Keratinocyte (primary cell): ENCODE results near the gene HS6ST3. TPM values are rescaled to one million over a fixed set of nuclear protein-coding genes. Genes with fewer than 3 reads are reported as not detected.

Experiments
- DNase-seq: peaks from one replicate; pipeline ENCODE4 v3.0.0-alpha.2; 2011; ENCODE audit warnings: low read depth, missing footprints, low spot score
- FAIRE-seq: peaks from 2 replicates; lab custom pipeline; 2011; peaks lifted over from hg19 to GRCh38; lab: Jason Lieb, UNC
- H2AFZ ChIP-seq: 2 replicates; pipeline ENCODE4 v1.6.0; 2012; ENCODE audit warnings: low read length, control low read depth, inconsistent platforms; ENCODE audit not compliant: control insufficient read depth
- H3K27ac ChIP-seq: 2 replicates; pipeline ENCODE4 v1.5.1; 2011; ENCODE audit warnings: low read length; ENCODE audit not compliant: control insufficient read depth, insufficient read depth
- H3K27me3 ChIP-seq: 3 replicates; pipeline ENCODE4 v1.6.0; 2011; ENCODE audit warnings: low read length; ENCODE audit not compliant: control insufficient read depth, insufficient read depth; ENCODE audit errors: extremely low read depth
- H3K36me3 ChIP-seq, 2 experiments: 2 replicates in 1 of 2; 3 replicates in 1 of 2; pipeline ENCODE4 v1.5.1; 2011; ENCODE audit warnings: low read length in 2 of 2, mild to moderate bottlenecking in 1 of 2; ENCODE audit not compliant: control insufficient read depth in 2 of 2, insufficient read depth in 2 of 2; ENCODE audit errors: extremely low read depth in 1 of 2
- H3K4me1 ChIP-seq: 3 replicates; pipeline ENCODE4 v1.5.1; 2011; ENCODE audit warnings: low read length; ENCODE audit not compliant: control insufficient read depth, insufficient read depth; ENCODE audit errors: extremely low read depth
- H3K4me2 ChIP-seq: 3 replicates; pipeline ENCODE4 v1.6.0; 2011; ENCODE audit warnings: low read depth, low read length; ENCODE audit not compliant: control insufficient read depth, insufficient read depth; ENCODE audit errors: extremely low read depth
- H3K4me3 ChIP-seq, 3 experiments: fragments of 200-600 bp in 1 of 3; sonication (generic) in 1 of 3; 2 replicates in 2 of 3; 3 replicates in 1 of 3; pipeline ENCODE4 v1.5.1; 2011 to 2016; ENCODE audit warnings: low read length in 3 of 3, mild to moderate bottlenecking in 3 of 3, control low read depth in 2 of 3, inconsistent platforms in 1 of 3, low read depth in 1 of 3, mixed read lengths in 1 of 3, mixed run types in 1 of 3, moderate library complexity in 1 of 3; ENCODE audit not compliant: control insufficient read depth in 2 of 3, insufficient read depth in 2 of 3; ENCODE audit errors: extremely low read depth in 1 of 3
- H3K79me2 ChIP-seq: 2 replicates; pipeline ENCODE4 v1.6.0; 2012; ENCODE audit warnings: low read length; ENCODE audit not compliant: control insufficient read depth, insufficient read depth
- H3K9ac ChIP-seq: 3 replicates; pipeline ENCODE4 v1.6.0; 2011; ENCODE audit warnings: low read length; ENCODE audit not compliant: control insufficient read depth, insufficient read depth; ENCODE audit errors: extremely low read depth
- H3K9me1 ChIP-seq: 3 replicates; pipeline ENCODE4 v1.6.0; 2011; ENCODE audit warnings: low read length; ENCODE audit not compliant: control insufficient read depth, insufficient read depth; ENCODE audit errors: extremely low read depth
- H3K9me3 ChIP-seq: 2 replicates; pipeline ENCODE4 v1.5.1; 2012; ENCODE audit warnings: low read depth, low read length; ENCODE audit not compliant: control insufficient read depth
- H4K20me1 ChIP-seq: 3 replicates; pipeline ENCODE4 v1.6.0; 2011; ENCODE audit warnings: low read length; ENCODE audit not compliant: control insufficient read depth, insufficient read depth; ENCODE audit errors: extremely low read depth
- EZH2 ChIP-seq: IDR thresholded peaks from one replicate; pipeline ENCODE4 v1.6.1; 2012; ENCODE audit warnings: inconsistent platforms, mild to moderate bottlenecking, low read length, moderate library complexity
- dilution Hi-C: fragments of 300-500 bp; cut with MboI; formaldehyde crosslinking; loops from one replicate; pipeline ENCODE4 v1.7.0; 2020; ENCODE audit warnings: low sequenced_read_pairs; ENCODE audit not compliant: extremely low pct_ligation_motif_present
- polyA plus RNA-seq, 5 experiments: library from polyadenylated mRNA; depleted of rRNA in 3 of 5; stranded (reverse) in 3 of 5; stranded (forward) in 1 of 5; unstranded in 1 of 5; fragments of >200 nt; gene quantifications; 1 replicate in 1 of 5; 2 replicates in 3 of 5; 3 replicates in 1 of 5; pipeline versions ENCODE4 v1.2.1 to v1.2.3, GENCODE V29; 2011 to 2012; ENCODE audit warnings: missing spikeins in 2 of 5, low read depth in 1 of 5, low replicate concordance in 1 of 5
- TF ChIP-seq, protein P1 (sequence below), 3 experiments: IDR thresholded peaks in 1 of 3; conservative IDR thresholded peaks in 1 of 3; optimal IDR thresholded peaks in 1 of 3; 2 replicates in 2 of 3; 3 replicates in 1 of 3; pipeline versions ENCODE3 to v1.5.1; 2011; ENCODE audit warnings: low read length in 3 of 3, mild to moderate bottlenecking in 3 of 3, moderate library complexity in 2 of 3, control low read depth in 1 of 3, inconsistent platforms in 1 of 3; ENCODE audit not compliant: insufficient read depth in 2 of 3; ENCODE audit errors: extremely low read depth in 1 of 3

The HS6ST3 gene
- polyA plus RNA-seq, 1 donor (not counting 4 experiments of a cell fraction or from before 2014, with no cell fraction given): 0.03 TPM

DNA sequence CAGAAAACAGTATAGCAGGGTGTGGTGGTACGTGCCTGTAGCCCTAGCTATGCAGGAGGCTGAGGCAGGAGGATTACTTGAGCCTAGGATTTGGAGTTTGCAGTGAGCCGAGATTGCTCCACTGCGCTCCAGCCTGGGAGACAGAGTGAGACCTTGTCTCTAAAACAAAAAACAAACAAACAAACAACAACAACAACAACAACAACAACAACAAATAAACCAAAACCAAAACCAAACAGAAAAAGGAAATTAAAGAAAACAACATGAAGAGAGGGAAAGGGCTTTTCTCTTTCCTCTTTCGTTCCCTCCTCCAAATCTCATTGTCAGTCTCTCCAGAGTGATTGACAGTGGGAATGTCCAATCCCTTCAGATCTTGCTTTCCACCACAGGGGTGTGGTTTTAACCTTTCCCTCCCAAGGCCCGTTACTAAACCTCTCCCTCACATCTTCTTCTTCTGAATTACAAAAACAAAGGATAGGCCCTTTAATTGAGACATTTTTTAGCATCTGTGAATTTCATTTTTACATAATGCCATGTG is 341.2 kb downstream of the HS6ST3 start:
- H3K27me3 ChIP-seq: no peaks in the 10 kb centered on the region
- H3K79me2 ChIP-seq: no peaks in the 10 kb centered on the region
- no peak for DNase-seq
- no peak overlapping the region for H3K4me2 ChIP-seq
- no peak overlapping the region for H3K27ac ChIP-seq
- no peak for FAIRE-seq
- no peaks in the 10 kb centered on the region for H3K4me1 ChIP-seq
- H4K20me1 ChIP-seq: no peaks in the 10 kb centered on the region
- no peak overlapping the region for H2AFZ ChIP-seq
- dilution Hi-C loops: no loop called here
- TF ChIP-seq EZH2: no peak
- TF ChIP-seq, protein P1, sequence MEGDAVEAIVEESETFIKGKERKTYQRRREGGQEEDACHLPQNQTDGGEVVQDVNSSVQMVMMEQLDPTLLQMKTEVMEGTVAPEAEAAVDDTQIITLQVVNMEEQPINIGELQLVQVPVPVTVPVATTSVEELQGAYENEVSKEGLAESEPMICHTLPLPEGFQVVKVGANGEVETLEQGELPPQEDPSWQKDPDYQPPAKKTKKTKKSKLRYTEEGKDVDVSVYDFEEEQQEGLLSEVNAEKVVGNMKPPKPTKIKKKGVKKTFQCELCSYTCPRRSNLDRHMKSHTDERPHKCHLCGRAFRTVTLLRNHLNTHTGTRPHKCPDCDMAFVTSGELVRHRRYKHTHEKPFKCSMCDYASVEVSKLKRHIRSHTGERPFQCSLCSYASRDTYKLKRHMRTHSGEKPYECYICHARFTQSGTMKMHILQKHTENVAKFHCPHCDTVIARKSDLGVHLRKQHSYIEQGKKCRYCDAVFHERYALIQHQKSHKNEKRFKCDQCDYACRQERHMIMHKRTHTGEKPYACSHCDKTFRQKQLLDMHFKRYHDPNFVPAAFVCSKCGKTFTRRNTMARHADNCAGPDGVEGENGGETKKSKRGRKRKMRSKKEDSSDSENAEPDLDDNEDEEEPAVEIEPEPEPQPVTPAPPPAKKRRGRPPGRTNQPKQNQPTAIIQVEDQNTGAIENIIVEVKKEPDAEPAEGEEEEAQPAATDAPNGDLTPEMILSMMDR (optimal IDR thresholded peaks at IDR 0.05 in 1 of 3, IDR thresholded peaks at IDR 0.05 in 1 of 3, conservative IDR thresholded peaks at IDR 0.05 in 1 of 3; ENCODE audit: extremely low read depth in 1 of 3, insufficient read depth in 2 of 3, low read length in 3 of 3): no peak
- no peaks in the 10 kb centered on the region for H3K9me3 ChIP-seq
- no peak overlapping the region for H3K9ac ChIP-seq
- no peak overlapping the region for H3K4me3 ChIP-seq
- no peaks in the 10 kb centered on the region for H3K9me1 ChIP-seq
- no peaks in the 10 kb centered on the region for H3K36me3 ChIP-seq

DNA sequence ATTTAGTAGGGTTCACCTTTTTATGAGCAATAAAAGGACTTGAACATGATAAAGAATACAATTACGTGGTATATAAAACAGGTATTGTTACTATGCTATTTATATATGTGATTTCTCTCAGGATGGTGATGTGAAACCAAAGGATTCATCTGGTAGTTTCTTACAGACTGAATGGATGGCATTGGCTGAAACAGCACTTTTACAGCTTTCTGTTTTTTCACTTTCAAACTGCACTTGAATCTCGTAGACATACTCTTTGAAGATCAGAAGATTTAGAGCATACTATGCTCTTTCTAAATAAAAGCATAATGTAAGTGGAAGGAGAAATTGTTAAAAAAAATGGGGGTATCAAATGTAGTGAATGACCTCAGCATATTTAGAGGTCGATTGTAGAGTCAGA is 354.8 kb downstream of the HS6ST3 start:
- Histone ChIP-seq H3K9me3 (no peaks in the 10 kb centered on the region), H3K27ac (no peak overlapping the region), H3K4me2 (no peak overlapping the region), H2AFZ (no peak overlapping the region), H4K20me1 (no peaks in the 10 kb centered on the region), H3K79me2 (no peaks in the 10 kb centered on the region), H3K36me3 (no peaks in the 10 kb centered on the region), H3K9me1 (no peaks in the 10 kb centered on the region), H3K4me3 (no peak overlapping the region), H3K4me1 (no peaks in the 10 kb centered on the region), H3K27me3 (no peaks in the 10 kb centered on the region), H3K9ac (no peak overlapping the region)
- DNase-seq (no peak), FAIRE-seq (no peak)
- TF ChIP-seq, protein P1 (optimal IDR thresholded peaks at IDR 0.05 in 1 of 3, IDR thresholded peaks at IDR 0.05 in 1 of 3, conservative IDR thresholded peaks at IDR 0.05 in 1 of 3; ENCODE audit: extremely low read depth in 1 of 3, insufficient read depth in 2 of 3, low read length in 3 of 3): no peak
- no peak for TF ChIP-seq EZH2
- dilution Hi-C loops: no loop called here
